Measurements from ENCODE around the gene SLC10A1.

Gene SLC10A1

GRCh38 chr14:69839661-69840060 is 42.6 kb upstream of the SLC10A1 start:
- no peak overlapping the region for H3K4me3 ChIP-seq (ENCODE audit: low read depth, low read length)
- POLR2A ChIA-PET: no interaction called here
- DNase-seq (ENCODE audit: low read depth, low spot score): no peak
- TF ChIP-seq, protein P1, sequence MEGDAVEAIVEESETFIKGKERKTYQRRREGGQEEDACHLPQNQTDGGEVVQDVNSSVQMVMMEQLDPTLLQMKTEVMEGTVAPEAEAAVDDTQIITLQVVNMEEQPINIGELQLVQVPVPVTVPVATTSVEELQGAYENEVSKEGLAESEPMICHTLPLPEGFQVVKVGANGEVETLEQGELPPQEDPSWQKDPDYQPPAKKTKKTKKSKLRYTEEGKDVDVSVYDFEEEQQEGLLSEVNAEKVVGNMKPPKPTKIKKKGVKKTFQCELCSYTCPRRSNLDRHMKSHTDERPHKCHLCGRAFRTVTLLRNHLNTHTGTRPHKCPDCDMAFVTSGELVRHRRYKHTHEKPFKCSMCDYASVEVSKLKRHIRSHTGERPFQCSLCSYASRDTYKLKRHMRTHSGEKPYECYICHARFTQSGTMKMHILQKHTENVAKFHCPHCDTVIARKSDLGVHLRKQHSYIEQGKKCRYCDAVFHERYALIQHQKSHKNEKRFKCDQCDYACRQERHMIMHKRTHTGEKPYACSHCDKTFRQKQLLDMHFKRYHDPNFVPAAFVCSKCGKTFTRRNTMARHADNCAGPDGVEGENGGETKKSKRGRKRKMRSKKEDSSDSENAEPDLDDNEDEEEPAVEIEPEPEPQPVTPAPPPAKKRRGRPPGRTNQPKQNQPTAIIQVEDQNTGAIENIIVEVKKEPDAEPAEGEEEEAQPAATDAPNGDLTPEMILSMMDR (IDR thresholded peaks at IDR 0.05; ENCODE audit: insufficient read depth, low read length, missing control alignments): no peak
- CTCF ChIA-PET: no interaction called here

DNA sequence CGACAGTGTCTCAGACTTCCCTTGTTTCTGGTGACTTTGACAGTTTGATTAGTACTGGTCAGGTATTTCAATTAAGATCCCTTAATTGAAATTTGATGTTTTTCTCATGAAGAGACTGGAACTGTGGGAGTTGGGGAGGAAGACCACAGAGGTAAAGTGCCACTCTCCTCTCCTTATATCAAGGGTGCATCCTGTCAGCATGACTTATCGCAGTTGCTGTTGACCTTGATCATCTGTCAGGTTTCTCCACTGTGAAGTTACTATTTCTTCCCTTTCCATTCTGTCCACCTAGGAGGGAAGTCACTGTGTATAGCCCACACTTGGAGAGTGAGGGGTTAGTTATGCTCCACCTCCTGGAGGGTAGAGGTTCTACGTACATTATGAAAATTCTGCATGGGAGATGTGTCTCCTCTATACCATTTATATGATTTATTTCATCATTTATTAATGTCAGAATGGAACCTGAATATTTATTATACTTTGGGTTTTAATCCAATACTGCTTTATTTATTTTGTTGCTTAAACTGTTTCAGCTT is 41.9 kb upstream of the SLC10A1 start:
- ChIA-PET CTCF (no interaction called here), POLR2A (no interaction called here)
- no peak for DNase-seq (ENCODE audit: low read depth, low spot score)
- TF ChIP-seq, protein P1 (IDR thresholded peaks at IDR 0.05; ENCODE audit: insufficient read depth, low read length, missing control alignments): no peak
- no peak overlapping the region for H3K4me3 ChIP-seq (ENCODE audit: low read depth, low read length)

DNA sequence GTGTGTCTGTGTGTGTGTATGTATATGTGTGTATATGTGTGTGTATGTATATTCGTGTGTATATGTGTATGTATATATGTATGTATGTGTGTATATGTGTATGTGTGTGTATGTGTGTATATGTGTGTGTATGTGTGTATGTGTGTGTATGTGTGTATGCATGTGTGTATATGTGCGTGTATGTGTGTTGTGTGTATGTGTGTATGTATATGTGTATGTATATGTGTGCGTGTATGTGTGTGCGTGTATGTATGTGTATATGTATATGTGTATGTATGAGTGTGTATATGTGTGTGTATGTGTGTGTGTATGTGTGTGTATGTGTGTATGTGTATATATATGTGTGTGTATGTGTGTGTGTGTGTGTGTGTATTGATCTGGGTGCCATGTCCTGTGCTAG is 31.8 kb upstream of the SLC10A1 start:
- DNase-seq (ENCODE audit: low read depth, low spot score): no peak
- no peak overlapping the region for H3K4me3 ChIP-seq (ENCODE audit: low read depth, low read length)
- CTCF ChIA-PET: no interaction called here
- POLR2A ChIA-PET: no interaction called here
- TF ChIP-seq, protein P1 (IDR thresholded peaks at IDR 0.05; ENCODE audit: insufficient read depth, low read length, missing control alignments): no peak

- no peak overlapping the region for H3K4me3 ChIP-seq (ENCODE audit: low read depth, low read length)
- ChIA-PET POLR2A (no interaction called here), CTCF (interaction anchor here (1.2 kb wide), 1 partner anchor 10 kb away, joined by 3 read pairs; no protein-coding TSS in a partner anchor)
- DNase-seq (ENCODE audit: low read depth, low spot score): no peak
- TF ChIP-seq, protein P1 (IDR thresholded peaks at IDR 0.05; ENCODE audit: insufficient read depth, low read length, missing control alignments): no peak
These were observed 31.3 kb upstream of the SLC10A1 start for GRCh38 chr14:69828354-69828753.

DNA sequence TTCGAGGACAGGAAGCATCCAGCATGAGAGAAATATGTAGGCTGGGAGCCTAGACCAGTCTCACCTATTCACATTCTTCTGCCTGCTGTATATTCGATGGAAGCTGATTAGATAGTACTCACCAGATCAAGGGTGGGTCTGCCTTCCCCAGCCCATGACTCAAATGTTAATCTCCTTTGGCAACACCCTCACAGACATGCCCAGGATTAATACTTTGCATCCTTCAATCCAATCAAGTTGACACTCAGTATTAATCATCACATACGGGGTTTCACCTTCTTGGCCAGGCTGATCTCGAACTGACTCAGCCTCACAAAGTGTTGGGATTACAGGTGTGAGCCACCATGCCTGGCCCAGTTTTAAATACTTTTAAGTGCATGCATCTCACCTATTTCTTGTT is 30.5 kb upstream of the SLC10A1 start:
- ChIA-PET POLR2A (no interaction called here), CTCF (interaction anchor here (1.2 kb wide), 1 partner anchor 9 kb away, joined by 3 read pairs; no protein-coding TSS in a partner anchor)
- TF ChIP-seq, protein P1 (IDR thresholded peaks at IDR 0.05; ENCODE audit: insufficient read depth, low read length, missing control alignments): no peak
- no peak for DNase-seq (ENCODE audit: low read depth, low spot score)
- H3K4me3 ChIP-seq (ENCODE audit: low read depth, low read length): no peak overlapping the region

DNA sequence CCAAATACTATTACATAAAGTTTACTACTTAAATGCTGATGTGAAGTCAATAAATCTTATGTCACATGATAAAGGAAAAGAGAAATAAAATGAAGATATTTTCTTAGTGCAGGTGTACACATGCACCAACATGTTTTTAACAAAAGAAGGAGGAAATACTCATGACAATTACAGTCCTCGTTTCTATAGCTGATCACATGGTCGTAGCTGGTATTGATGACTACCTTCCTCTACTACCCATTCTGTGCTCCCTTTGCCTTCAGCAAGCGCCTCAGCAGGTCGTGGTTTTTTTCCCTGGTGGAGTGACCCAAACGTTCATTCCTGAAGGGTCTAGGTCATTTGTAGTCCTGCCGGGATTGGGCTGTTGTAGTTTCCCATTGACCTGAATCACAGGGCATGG is 25.4 kb upstream of the SLC10A1 start:
- CTCF ChIA-PET: no interaction called here
- TF ChIP-seq, protein P1 (IDR thresholded peaks at IDR 0.05; ENCODE audit: insufficient read depth, low read length, missing control alignments): no peak
- no peak for DNase-seq (ENCODE audit: low read depth, low spot score)
- no peak overlapping the region for H3K4me3 ChIP-seq (ENCODE audit: low read depth, low read length)
- POLR2A ChIA-PET: no interaction called here

All from AG04449 (cell line).